HG03469 (cell line): Measurements from ENCODE around the gene CCL17.
"Not testable (repeated sequence)": the region's sequence is repeated elsewhere in the genome, so short reads cannot be mapped to it uniquely, and the experiment has no call there.

ENCODE experiments used
- ATAC-seq: cut with Tn5 transposase; IDR thresholded peaks from one replicate; pipeline ENCODE4 v1.9.1; 2021; ENCODE audit warnings: mild to moderate bottlenecking, moderate library complexity, moderate number of reproducible peaks; ENCODE audit not compliant: unreplicated experiment

CCL17 gene

DNA sequence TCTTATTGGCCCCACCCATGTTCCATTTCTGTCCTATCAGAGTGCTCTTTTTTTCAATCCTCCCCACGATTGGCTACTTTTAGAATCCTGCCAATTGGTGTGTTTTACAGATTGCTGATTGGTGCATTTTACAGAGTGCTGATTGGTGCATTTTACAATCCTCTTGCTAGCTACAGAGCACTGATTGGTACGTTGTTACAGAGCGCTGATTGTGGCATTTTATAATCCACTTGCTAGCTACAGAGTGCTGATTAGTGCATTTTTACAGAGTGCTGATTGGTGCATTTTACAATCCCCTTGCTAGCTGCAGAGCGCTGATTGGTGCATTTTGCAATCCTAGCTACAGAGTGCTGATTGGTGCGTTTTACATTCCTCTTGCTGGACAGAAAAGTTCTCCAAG is 9.5 kb upstream of the CCL17 start:
- no peak for ATAC-seq

DNA sequence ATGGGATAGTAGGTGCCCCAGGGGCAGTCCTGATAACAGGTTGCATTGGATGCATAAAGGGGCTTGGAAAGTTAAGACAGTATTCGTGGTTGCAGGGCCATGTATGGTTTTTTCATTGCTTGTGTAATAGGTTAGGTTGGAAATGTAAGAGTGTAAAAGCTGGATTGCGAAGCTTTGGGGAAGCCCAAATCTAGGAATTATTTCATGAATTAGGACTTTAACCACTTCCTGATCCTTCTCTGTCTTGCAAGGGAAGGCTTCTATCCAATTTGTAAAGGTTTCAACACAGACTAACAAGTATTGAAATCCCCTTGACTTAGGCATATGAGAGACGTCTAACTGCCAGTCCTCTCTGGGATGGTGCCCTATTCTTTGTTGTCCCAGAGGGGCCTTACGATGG is 7.8 kb upstream of the CCL17 start:
- ATAC-seq: no peak

DNA sequence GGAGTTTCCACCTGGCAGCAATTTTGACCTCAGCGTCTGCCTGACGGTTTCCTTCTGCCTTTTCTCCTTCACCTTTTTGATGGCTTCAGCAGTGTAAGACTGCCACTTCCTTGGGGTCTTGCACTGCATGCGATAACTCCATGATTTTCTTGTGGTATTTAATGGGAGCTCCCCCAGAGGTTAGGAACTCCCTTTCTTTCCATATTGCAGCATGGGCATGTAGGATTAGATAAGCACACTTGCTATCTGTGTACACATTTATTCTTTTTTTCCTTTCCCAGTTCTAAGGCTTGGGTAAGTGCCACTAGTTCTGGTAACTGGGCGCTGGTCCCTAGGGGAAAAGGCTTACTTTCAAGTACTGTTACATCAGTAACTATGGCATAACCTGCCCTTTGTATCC is 7.1 kb upstream of the CCL17 start:
- not testable (repeated sequence) for ATAC-seq

DNA sequence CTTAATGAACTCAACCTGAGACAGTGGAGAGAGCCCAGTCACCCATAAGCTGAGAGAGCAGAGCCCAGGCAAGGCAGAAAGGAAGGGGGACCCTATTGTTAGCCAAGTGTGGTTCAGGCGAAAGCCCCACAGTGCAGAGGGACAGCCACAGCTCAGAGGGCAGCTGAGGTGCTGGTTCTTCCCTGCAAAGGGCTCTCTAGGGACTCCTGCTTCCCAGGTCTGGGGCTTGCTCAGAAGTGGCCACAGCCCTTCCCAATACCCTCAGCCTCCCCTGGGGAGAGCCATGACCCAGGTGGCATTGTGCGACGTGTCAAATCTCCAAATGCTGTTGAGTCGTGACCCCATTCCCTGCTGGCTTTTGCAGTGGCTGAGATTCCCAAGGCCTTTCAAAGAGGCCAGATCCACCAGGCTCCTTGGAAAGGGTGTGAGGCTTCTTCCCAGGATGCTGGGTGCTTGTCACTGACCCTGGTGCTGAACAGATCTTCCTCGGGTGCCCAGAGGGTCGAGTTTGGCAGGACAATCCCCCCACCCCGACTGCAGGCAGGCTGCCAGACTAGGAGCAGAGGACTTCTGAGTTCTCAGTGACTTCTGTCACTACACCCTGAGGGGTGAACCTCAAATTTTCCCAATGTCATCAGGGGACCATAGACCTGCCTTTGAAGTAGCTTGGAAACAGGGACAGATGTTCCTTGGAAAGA is 2.5 kb upstream of the CCL17 start:
- ATAC-seq: no peak

DNA sequence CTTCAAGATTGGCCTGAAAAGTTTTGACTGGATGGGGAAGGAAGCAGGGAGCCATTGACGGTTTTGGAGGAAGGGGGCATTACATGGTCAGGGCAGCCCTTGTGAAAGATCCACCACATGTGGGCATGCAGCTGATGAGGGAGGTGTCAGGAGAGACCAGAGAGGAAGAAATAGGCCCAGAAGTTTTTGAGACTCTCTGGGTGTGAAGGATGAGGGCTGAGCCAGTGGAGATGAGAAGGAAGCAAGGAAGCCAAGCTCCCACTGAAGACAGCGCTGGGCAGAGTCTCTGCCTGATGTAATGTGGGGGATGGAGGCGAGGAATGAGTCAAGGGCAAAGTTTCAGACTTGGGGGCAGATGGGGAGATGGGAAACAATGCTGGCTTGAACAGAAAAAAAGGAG is 530 bp downstream of the CCL17 start:
- no peak for ATAC-seq

DNA sequence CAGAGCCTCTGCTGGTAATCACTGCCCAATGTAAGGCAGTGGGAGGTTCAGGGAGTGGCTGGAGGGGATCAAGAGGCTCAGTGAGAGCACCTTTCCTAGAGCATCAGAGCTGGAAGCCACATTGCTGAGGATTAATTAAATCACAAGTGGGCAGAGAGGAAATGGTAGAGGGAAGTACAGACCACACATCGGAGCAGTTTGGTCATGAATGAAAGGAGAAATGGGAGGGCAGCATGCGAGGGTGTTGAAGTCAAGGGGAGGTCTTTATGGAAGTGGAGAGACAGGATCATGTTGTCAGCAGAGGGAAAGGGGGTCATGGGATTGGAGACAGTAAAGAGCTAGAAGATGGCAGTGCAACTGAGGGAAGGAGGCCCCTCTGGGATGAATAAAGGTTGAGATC is 2.3 kb downstream of the CCL17 start:
- ATAC-seq: no peak

DNA sequence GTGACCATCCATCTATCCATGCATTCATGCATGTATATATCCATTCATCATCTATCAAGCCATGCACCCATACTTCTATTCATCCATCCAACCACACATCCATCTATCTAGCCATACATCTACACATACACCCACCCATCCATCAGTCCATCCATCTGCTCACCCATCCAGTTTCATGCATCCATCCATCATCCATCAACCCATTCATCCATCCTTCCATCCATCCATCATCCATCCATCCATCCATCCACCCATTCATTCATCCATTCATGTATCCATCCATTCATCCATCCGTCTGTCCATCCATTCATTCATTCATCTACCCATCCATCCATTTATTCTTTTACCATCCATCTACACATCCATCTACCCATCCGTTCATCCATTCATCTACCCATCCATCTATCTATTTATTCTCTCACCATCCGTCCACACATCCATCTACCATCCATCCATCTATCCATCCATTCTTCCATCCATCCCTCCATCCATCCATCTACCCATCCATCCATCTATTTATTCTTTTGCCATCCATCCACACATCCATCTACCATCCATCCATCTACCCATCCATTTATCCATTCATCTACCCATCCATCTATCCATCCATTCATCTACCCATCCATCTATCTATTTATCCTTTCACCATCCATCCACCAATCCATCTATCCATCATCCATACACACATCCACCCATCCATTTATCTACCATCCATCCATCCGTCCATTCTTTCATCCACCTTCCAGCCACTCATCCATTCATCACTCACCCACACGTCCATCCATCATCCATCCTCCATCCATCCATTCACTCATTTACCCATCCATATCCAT is 3.2 kb downstream of the CCL17 start:
- no peak for ATAC-seq

DNA sequence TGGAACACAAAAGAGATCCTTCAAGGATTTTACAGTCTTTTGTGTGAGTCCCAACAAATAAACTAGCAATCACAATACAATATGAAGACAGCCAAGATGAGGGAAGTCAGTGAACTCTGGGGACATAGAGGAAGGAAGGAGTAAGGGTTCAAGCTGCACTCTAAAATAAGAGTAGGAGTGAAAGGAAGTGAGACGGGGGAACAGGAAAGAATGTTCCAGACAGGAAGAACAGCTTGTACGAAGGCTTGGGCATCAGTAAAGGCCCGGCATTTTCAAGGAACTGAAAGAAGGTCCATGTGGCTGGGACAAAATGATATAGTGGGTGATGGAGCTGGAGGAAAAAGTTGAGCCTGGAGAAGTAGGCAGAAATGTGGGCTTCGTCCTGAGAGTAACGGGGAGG is 4.5 kb downstream of the CCL17 start:
- ATAC-seq: no peak

DNA sequence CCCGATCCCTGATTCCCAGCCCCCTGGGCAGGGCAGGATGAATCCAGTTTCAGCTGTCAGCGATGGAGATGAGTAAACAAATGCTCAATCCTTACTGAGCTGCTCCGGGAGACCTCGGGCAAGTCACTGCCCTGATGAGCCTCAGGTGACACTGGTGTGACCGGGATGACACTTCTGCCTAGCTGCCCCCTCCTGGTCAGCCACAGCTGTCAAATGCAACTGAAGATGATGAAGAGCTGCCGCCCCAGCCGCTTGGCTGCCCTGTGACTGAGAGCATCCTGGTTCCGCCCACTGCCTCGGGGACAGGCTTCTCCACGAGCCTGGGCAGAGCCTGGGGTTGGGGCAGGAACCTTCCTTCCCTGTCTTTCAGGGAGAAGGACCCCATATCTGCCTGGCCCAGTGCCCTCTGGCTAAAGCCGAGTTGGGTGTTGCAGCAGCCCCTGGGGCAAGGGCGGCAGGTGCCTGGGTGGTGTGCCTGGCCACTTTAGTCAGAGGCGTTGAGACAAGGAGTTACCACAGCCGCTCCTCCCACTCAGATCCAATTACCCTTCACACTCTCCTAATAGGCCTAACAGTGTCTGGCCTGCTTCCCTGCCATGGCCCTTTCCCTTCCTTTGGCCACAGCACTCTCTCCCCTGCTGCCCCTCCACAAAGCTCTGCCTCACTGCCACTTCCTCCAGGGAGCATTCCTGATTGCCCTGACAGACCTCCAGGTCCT is 5.5 kb downstream of the CCL17 start:
- no peak for ATAC-seq

DNA sequence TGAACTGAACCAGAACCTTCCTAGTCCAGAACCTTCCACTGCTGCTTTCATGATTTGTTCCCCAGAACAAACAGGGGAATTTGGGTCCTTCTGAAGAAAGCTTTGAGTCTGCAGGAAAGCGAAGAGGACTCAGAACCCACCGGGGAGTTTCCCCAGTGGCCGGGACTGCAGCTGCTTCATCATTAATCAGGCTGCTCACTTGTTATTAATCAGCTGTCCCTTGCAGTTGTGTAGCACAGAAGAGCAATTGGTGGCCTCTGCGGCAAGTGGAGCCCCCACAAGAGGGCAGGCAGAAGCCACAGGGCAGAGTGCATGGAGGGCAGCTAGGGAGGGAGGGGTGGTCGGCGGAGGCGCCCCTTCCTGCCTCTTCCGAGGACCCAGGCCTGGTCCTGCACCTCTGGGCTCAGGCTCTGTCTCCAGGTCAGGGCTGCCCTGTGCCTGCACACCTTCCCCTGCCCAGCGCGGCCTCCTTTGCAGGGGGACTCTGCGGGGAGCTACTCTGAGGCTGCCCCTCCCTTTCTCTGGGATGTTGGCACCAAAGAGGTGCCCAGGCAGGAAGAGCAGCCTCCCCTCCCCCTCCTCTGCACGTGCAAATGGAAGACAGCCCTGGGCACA is 6.9 kb downstream of the CCL17 start:
- no peak for ATAC-seq

DNA sequence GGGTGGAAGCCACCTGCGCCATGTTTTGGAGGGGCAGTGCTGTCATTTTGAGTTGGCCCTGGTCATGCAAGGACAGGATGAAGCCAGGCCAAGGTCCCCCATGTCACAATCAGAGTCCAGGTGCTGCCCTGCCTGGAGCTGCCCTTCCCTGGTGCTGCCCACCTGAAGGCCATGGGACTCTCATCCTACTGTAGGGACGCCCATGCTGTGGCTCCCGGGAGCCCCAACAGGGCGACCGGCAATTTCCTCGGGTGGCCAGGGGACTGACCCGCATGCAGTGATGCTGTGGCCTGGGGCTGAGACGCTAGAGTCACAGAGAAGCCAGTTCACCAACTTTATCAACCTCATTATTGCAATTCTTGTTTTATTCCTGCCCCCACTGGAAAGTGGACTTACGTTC is 8.0 kb downstream of the CCL17 start:
- no peak for ATAC-seq

DNA sequence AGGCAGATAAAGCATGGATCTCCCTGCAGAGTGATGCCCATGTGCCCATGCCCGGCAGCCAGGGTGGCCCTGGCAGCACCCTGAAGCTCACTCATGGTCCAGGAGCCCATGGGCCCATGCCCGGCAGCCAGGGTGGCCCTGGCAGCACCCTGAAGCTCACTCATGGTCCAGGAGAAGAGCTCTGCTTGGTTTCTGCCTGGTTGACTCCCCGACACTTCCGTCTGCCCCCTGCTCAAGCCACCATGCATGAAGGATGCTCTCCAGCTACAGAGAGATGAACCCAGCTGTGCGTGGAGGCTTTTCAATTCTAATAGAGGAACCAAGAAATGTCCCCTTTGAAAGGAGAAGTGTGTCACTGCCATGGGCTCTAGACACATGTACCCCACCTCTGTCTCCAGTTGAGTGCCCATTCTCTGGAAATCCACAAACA is 8.7 kb downstream of the CCL17 start:
- ATAC-seq: no peak

DNA sequence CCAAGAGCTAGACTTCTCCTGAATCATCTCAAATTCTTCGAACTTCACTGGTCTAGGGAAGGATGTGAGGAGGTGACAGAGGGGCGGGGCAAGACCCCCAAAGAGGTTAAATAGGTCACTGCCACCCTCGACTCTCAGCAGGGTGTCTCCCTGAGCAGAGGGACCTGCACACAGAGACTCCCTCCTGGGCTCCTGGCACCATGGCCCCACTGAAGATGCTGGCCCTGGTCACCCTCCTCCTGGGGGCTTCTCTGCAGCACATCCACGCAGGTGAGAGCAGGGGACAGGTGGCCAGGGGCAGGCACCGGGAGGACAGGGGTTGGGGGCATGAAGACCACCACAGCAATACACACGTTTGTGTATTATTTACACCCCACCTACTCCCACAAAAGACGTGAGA is 9.2 kb downstream of the CCL17 start:
- ATAC-seq: no peak

DNA sequence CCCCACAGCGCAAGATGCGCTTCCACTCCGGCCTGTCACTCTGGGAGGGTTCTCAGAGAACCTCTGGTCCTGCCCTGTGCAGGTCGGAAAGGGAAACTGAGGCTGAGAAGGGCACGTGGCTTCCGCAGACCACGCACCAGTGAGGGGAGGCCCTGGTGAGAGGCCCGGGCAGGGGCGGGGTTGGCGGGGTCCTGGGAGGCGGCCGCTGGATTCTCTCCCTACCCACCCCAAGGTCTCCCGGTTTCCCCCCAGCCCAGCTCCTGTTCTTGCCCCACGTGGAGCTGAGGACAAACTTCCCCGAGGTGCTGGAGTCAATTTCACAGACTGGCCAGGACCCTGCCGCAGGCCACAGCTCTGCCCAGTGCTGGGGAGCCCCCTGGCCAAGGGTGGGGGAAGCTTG is 11.5 kb downstream of the CCL17 start:
- no peak for ATAC-seq

DNA sequence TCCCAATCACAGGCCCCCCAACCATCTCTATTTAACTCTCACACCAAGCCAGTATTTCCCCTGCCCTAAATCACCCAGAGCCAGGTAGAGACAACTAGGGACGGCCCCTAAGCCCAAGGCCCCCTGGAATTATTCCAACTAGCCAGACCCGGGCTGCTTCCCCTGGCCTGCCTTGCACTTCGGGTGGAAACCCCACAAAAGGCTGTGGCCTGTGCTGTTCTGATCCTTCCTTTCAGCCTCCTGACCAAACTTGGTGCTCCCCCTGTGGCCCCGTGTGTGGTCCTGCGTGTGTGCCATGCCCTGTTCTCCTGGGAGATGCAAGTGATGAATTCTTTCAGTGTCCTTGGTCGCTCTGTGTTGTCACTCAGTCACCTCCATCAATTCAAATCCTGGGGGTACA is 14.9 kb downstream of the CCL17 start:
- no peak for ATAC-seq

DNA sequence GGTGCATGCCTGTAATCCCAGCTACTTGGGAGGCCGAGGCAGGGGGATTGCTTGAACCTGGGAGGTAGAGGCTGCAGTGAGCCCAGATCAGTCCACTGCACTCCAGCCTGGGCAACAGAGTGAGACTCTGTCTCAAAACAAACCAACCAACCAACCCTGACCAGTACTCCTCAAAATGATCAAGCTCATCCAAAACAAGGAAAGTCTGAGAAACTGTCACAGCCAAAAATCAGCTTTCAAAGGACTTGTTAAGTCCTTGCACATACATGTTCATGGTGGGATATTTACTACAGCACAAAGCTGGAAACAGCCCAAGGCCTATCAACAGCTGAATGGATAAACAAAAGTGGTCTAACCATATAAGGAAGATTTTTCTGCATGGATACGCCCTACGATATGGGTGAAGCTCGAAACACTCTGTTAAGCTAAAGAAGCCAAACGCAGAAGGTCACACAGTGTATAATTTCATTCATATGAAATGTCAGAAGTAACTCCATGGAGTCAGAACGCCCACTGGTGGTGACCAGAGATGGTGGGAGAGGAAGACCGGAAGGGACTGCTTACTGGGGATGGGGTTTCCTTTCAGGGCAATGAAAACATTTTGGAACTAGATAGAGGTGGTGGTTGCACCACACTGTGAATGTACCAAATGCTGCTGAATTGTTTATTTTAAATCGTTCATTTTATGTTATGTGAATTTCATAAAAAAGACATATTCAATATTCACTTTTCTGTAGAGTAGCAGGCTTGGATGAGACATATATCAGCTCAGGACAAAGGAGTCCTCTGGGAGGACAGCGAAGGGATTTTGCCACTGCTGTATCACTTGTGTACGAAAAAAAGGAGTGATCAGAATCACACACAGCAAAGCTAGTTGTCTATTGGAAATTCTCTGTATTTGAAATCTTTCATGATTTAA is 17.7 kb downstream of the CCL17 start:
- ATAC-seq: no peak

DNA sequence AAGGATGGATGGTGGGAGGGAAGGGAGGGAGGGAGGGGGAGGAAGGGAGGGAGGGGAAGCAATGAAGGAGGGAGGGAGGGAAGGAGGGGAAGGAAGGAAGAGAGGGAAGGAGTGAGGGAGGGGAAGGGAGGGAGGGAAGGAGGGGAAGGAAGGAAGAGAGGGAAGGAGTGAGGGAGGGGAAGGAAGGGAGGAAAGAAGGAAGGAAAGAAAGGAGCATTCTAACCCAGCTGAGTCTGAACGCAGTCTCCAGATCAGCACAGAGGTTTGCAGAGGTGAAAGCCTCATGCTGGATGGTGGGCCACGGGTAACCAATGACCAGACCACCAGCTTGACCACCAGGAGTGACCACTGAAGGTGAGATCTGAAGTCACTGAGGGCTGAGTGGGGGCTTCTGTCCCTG is 18.6 kb downstream of the CCL17 start:
- no peak for ATAC-seq

DNA sequence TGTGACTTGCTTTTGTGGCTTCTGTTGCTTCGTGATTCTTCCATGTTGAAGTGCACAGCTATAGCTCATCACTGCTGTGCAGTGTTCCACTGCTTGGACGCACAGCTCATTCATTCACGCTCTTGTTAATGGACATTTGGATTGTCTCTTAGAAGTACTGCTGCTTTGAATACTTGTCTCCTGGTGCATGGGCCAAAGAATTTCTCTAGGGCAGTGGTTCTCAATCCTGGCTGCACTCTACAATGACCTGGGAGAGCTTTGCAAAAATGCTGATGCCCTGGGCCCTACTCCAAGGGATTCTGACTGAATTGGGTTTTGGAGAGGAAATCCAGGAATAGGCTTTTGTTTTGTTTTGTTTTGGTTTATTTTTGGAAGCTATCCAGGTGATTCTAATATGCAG is 20.0 kb downstream of the CCL17 start:
- ATAC-seq: no peak

DNA sequence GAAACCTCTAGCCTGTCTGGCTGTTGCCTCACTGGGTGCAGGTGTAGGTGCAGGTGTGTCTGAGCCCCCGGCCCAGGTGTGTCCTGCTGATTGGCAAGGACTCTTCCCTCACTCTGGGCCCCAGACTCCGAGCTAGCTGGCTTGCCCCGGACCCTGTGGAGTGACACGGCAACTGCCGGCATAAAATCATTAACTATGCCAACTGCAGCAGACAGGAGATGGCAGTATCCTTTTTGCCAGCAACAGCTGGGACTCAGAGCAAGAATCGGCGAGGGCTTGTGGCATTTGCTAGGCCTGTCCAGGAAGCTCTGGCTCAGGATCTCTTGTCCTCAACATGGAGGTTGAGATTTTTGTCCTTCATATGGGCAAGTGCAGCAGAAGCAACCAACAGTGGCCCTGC is 21.8 kb downstream of the CCL17 start:
- ATAC-seq: no peak

DNA sequence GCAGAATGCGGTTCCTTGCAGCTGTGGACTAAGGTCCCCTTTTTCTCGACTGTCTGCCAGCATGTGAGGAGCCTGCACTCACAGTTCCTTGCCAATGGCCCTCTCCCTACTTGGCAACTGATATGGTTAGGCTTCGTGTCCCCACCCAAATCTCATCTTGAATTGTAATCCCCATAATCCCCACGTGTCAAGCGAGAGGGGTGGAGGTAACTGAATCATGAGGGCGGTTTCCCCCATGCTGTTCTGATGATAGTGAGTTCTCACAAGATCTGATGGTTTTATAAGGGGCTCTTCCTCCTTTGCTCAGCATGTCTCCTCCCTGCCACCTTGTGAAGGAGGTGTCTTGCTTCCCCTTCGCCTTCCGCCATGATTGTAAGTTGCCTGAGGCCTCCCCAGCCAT is 22.7 kb downstream of the CCL17 start:
- ATAC-seq: no peak
